Testis (tissue), 3 donors: ENCODE data around the gene NR2E1. TPM values are rescaled to one million over a fixed set of nuclear protein-coding genes. Genes with fewer than 3 reads are reported as not detected.

Experiments used
- DNase-seq: peaks from one replicate; pipeline ENCODE4 v3.0.0-alpha.2; 2019
- H3K27ac ChIP-seq, 2 donors: fragments of 200-600 bp; sonication (generic); one replicate each; pipeline ENCODE4 v1.5.1; 2019
- H3K27me3 ChIP-seq: fragments of 200-600 bp; sonication (generic); one replicate; pipeline ENCODE4 v1.5.1; 2019
- H3K36me3 ChIP-seq: fragments of 200-600 bp; sonication (generic); one replicate; pipeline ENCODE4 v1.5.1; 2017; ENCODE audit warnings: low read depth; ENCODE audit errors: missing control alignments
- H3K4me1 ChIP-seq: fragments of 200-600 bp; sonication (generic); one replicate; pipeline ENCODE4 v1.5.1; 2019
- H3K4me3 ChIP-seq, 2 donors: fragments of 200-600 bp; sonication (generic); one replicate each; pipeline ENCODE4 v1.5.1; 2017 to 2019
- H3K9me3 ChIP-seq: fragments of 200-600 bp; sonication (generic); one replicate; pipeline ENCODE4 v1.5.1; 2017
- CTCF ChIP-seq, 3 experiments: fragments of 450-650 bp in 2 of 3; fragments of 200-600 bp in 1 of 3; sonication (generic) in 1 of 3; IDR thresholded peaks; one replicate each; pipeline ENCODE4 v1.5.1; 2016 to 2019; ENCODE audit warnings: antibody characterized with exemption in 3 of 3, mild to moderate bottlenecking in 2 of 3, moderate library complexity in 1 of 3
- POLR2A ChIP-seq: fragments of 450-650 bp; IDR thresholded peaks from one replicate; pipeline ENCODE4 v1.6.1; 2017; ENCODE audit warnings: antibody characterized with exemption, mild to moderate bottlenecking, moderate library complexity
- WGBS, 2 donors: methylation state at CpG; one replicate each; pipeline ENCODE4 v1.1.5; 2018; 5-methylcytosine and 5-hydroxymethylcytosine counted together
- intact Hi-C: fragments of 100-400 bp; cut with DNase I; formaldehyde crosslinking; loops from one replicate; pipeline ENCODE4 v1.15.1; 2023; ENCODE audit warnings: low total_unique reads
- polyA plus RNA-seq: library from polyadenylated mRNA; stranded (reverse); fragments of 350-450 nt; fragmentation: Illumina TruSeq; extraction: RNeasy Lipid Tissue Mini Kit (QIAGEN cat#74804); gene quantifications from one replicate; pipeline ENCODE4 v1.2.3, GENCODE V29; 2014; ENCODE audit warnings: low read depth, low replicate concordance; ENCODE audit not compliant: insufficient read depth
- total RNA-seq, 2 donors: library from RNA; depleted of rRNA; stranded (reverse); fragments of >200 nt; gene quantifications; one replicate each; pipeline ENCODE4 v1.2.3, GENCODE V29; 2016

NR2E1 gene
- total and polyA plus RNA-seq, 3 donors from 2014 or later, result 0.12 to 0.39 (median 0.30) TPM

GRCh38 chr6:108123481-108123929, 42.3 kb upstream of the NR2E1 start:
- intact Hi-C loops, result no loop called here
- Histone ChIP-seq H3K4me3 (no peak overlapping the region), H3K27me3 (no peaks in the 10 kb centered on the region), H3K4me1 (peaks cover 7% of the 10 kb centered on the region), H3K27ac (no peak overlapping the region), H3K9me3 (no peaks in the 10 kb centered on the region), H3K36me3 (no peaks in the 10 kb centered on the region)
- WGBS, 2 donors, result 51 to 52% methylated on average over 13 of the region's 13 CpGs
- DNase-seq, result no peak
- TF ChIP-seq CTCF (IDR thresholded peaks at IDR 0.05), result no peak
- no peak for TF ChIP-seq POLR2A

GRCh38 chr6:108123946-108124345, 41.9 kb upstream of the NR2E1 start:
- no peak overlapping the region for H3K4me3 ChIP-seq

GRCh38 chr6:108127056-108127455, 38.8 kb upstream of the NR2E1 start:
- Histone ChIP-seq H3K4me3 (no peak overlapping the region), H3K4me1 (no peaks in the 10 kb centered on the region), H3K9me3 (no peaks in the 10 kb centered on the region), H3K27me3 (no peaks in the 10 kb centered on the region), H3K36me3 (no peaks in the 10 kb centered on the region), H3K27ac (no peak overlapping the region)
- intact Hi-C loops, result no loop called here
- 93 to 98% methylated on average over 1 of the region's 1 CpG for WGBS, 2 donors
- TF ChIP-seq CTCF (IDR thresholded peaks at IDR 0.05) (no peak), POLR2A (no peak)
- no peak for DNase-seq

More at GRCh38 chr6:108123946-108124345, 41.9 kb upstream of the NR2E1 start:
- WGBS, 2 donors, result 44 to 64% methylated on average over 6 to 7 of the region's 7 CpGs
- TF ChIP-seq POLR2A, result no peak
- H3K27me3 ChIP-seq, result no peaks in the 10 kb centered on the region
- intact Hi-C loops, result no loop called here
- H3K27ac ChIP-seq, result no peak overlapping the region
- no peaks in the 10 kb centered on the region for H3K9me3 ChIP-seq
- H3K4me1 ChIP-seq, result peaks cover 7% of the 10 kb centered on the region
- no peak for DNase-seq
- H3K36me3 ChIP-seq, result no peaks in the 10 kb centered on the region

GRCh38 chr6:108127826-108128225, 38.0 kb upstream of the NR2E1 start:
- Histone ChIP-seq H3K27ac (no peak overlapping the region), H3K27me3 (no peaks in the 10 kb centered on the region), H3K9me3 (no peaks in the 10 kb centered on the region), H3K4me1 (no peaks in the 10 kb centered on the region), H3K4me3 (no peak overlapping the region), H3K36me3 (no peaks in the 10 kb centered on the region)
- DNase-seq, result no peak
- TF ChIP-seq CTCF (IDR thresholded peaks at IDR 0.05) (no peak), POLR2A (no peak)
- 79 to 96% methylated on average over 2 of the region's 2 CpGs for WGBS, 2 donors
- intact Hi-C loops, result no loop called here

- Histone ChIP-seq H3K4me3 (no peak overlapping the region), H3K4me1 (no peaks in the 10 kb centered on the region), H3K36me3 (no peaks in the 10 kb centered on the region), H3K9me3 (no peaks in the 10 kb centered on the region), H3K27me3 (no peaks in the 10 kb centered on the region), H3K27ac (no peak overlapping the region)
- intact Hi-C loops, result no loop called here
- no peak for DNase-seq
- no peak for TF ChIP-seq POLR2A
- TF ChIP-seq CTCF (IDR thresholded peaks at IDR 0.05), result no peak
Measured at GRCh38 chr6:108130262-108130661, 35.6 kb upstream of the NR2E1 start.
